ENCODE results near the gene TP63.

Gene TP63

GRCh38 chr3:189779166-189779565 lies 148.0 kb downstream of the TP63 start:
- DNase-seq, result no peak
- Mint-ChIP-seq H3K27me3 (peaks cover 5% of the 10 kb centered on the region), H3K4me3 (no peak overlapping the region), H3K27ac (no peak overlapping the region), H3K4me1 (ENCODE audit: low read depth) (peaks cover 4% of the 10 kb centered on the region), H3K36me3 (ENCODE audit: low read depth) (no peaks in the 10 kb centered on the region), H3K9me3 (no peaks in the 10 kb centered on the region)

GRCh38 chr3:189780546-189781270 lies 149.5 kb downstream of the TP63 start:
- no peaks in the 10 kb centered on the region for H3K9me3 Mint-ChIP-seq
- H3K27ac Mint-ChIP-seq, result no peak overlapping the region
- H3K36me3 Mint-ChIP-seq (ENCODE audit: low read depth), result no peaks in the 10 kb centered on the region
- no peak overlapping the region for H3K4me3 Mint-ChIP-seq
- DNase-seq, result no peak
- peaks cover 3% of the 10 kb centered on the region for H3K27me3 Mint-ChIP-seq
- H3K4me1 Mint-ChIP-seq (ENCODE audit: low read depth), result peaks cover 4% of the 10 kb centered on the region

GRCh38 chr3:189781415-189781814 lies 150.2 kb downstream of the TP63 start:
- Mint-ChIP-seq H3K36me3 (ENCODE audit: low read depth) (no peaks in the 10 kb centered on the region), H3K27me3 (peaks cover 3% of the 10 kb centered on the region), H3K27ac (no peak overlapping the region), H3K4me3 (no peak overlapping the region), H3K4me1 (ENCODE audit: low read depth) (peaks cover 4% of the 10 kb centered on the region), H3K9me3 (no peaks in the 10 kb centered on the region)
- no peak for DNase-seq

GRCh38 chr3:189786479-189787064 lies 155.4 kb downstream of the TP63 start:
- Mint-ChIP-seq H3K4me1 (ENCODE audit: low read depth) (peaks cover 6% of the 10 kb centered on the region), H3K27me3 (peaks cover 8% of the 10 kb centered on the region), H3K36me3 (ENCODE audit: low read depth) (no peaks in the 10 kb centered on the region), H3K4me3 (no peak overlapping the region), H3K9me3 (no peaks in the 10 kb centered on the region), H3K27ac (no peak overlapping the region)
- no peak for DNase-seq

GRCh38 chr3:189787191-189787590 lies 156.0 kb downstream of the TP63 start:
- Mint-ChIP-seq H3K4me1 (ENCODE audit: low read depth) (peaks cover 6% of the 10 kb centered on the region), H3K27ac (no peak overlapping the region), H3K36me3 (ENCODE audit: low read depth) (no peaks in the 10 kb centered on the region), H3K9me3 (no peaks in the 10 kb centered on the region), H3K4me3 (no peak overlapping the region), H3K27me3 (peaks cover 9% of the 10 kb centered on the region)
- DNase-seq, result no peak

- H3K4me3 Mint-ChIP-seq, result no peak overlapping the region
- no peak overlapping the region for H3K27ac Mint-ChIP-seq
- H3K4me1 Mint-ChIP-seq (ENCODE audit: low read depth), result peaks cover 6% of the 10 kb centered on the region
- DNase-seq, result no peak
- peaks cover 13% of the 10 kb centered on the region for H3K27me3 Mint-ChIP-seq
- H3K9me3 Mint-ChIP-seq, result no peaks in the 10 kb centered on the region
- no peaks in the 10 kb centered on the region for H3K36me3 Mint-ChIP-seq (ENCODE audit: low read depth)
These were observed 156.4 kb downstream of the TP63 start for GRCh38 chr3:189787632-189788031.

- peaks cover 8% of the 10 kb centered on the region for H3K4me1 Mint-ChIP-seq (ENCODE audit: low read depth)
- DNase-seq, result no peak
- H3K27ac Mint-ChIP-seq, result no peak overlapping the region
- H3K36me3 Mint-ChIP-seq (ENCODE audit: low read depth), result no peaks in the 10 kb centered on the region
- no peaks in the 10 kb centered on the region for H3K9me3 Mint-ChIP-seq
- H3K27me3 Mint-ChIP-seq, result peaks cover 16% of the 10 kb centered on the region
- no peak overlapping the region for H3K4me3 Mint-ChIP-seq
These were observed 158.2 kb downstream of the TP63 start for GRCh38 chr3:189789432-189789831.

GRCh38 chr3:189790658-189791057 lies 159.5 kb downstream of the TP63 start:
- Mint-ChIP-seq H3K27me3 (peaks cover 14% of the 10 kb centered on the region), H3K27ac (no peak overlapping the region), H3K4me3 (no peak overlapping the region), H3K4me1 (ENCODE audit: low read depth) (peaks cover 15% of the 10 kb centered on the region), H3K9me3 (no peaks in the 10 kb centered on the region), H3K36me3 (ENCODE audit: low read depth) (no peaks in the 10 kb centered on the region)
- DNase-seq, result no peak

- Mint-ChIP-seq H3K27me3 (peaks cover 13% of the 10 kb centered on the region), H3K27ac (no peak overlapping the region), H3K36me3 (ENCODE audit: low read depth) (no peaks in the 10 kb centered on the region)
These were observed 161.1 kb downstream of the TP63 start for GRCh38 chr3:189792046-189792929.

GRCh38 chr3:189794518-189794917 lies 163.3 kb downstream of the TP63 start:
- no peak overlapping the region for H3K27ac Mint-ChIP-seq
- no peaks in the 10 kb centered on the region for H3K36me3 Mint-ChIP-seq (ENCODE audit: low read depth)
- H3K4me1 Mint-ChIP-seq (ENCODE audit: low read depth), result peaks cover 15% of the 10 kb centered on the region
- no peak for DNase-seq
- no peak overlapping the region for H3K4me3 Mint-ChIP-seq
- peaks cover 8% of the 10 kb centered on the region for H3K27me3 Mint-ChIP-seq
- H3K9me3 Mint-ChIP-seq, result no peaks in the 10 kb centered on the region

More at GRCh38 chr3:189792046-189792929, 161.1 kb downstream of the TP63 start:
- Mint-ChIP-seq H3K4me3 (no peak overlapping the region), H3K4me1 (ENCODE audit: low read depth) (peaks cover 15% of the 10 kb centered on the region), H3K9me3 (no peaks in the 10 kb centered on the region)
- no peak for DNase-seq

GRCh38 chr3:189797103-189797750 lies 166.0 kb downstream of the TP63 start:
- no peak for DNase-seq
- H3K27me3 Mint-ChIP-seq, result peaks cover 7% of the 10 kb centered on the region
- no peak overlapping the region for H3K4me3 Mint-ChIP-seq
- peaks cover 9% of the 10 kb centered on the region for H3K4me1 Mint-ChIP-seq (ENCODE audit: low read depth)
- H3K27ac Mint-ChIP-seq, result no peak overlapping the region
- no peaks in the 10 kb centered on the region for H3K9me3 Mint-ChIP-seq
- no peaks in the 10 kb centered on the region for H3K36me3 Mint-ChIP-seq (ENCODE audit: low read depth)

- Mint-ChIP-seq H3K36me3 (ENCODE audit: low read depth) (no peaks in the 10 kb centered on the region), H3K27me3 (no peaks in the 10 kb centered on the region), H3K4me1 (ENCODE audit: low read depth) (peaks cover 8% of the 10 kb centered on the region), H3K9me3 (no peaks in the 10 kb centered on the region), H3K4me3 (no peak overlapping the region), H3K27ac (no peak overlapping the region)
- DNase-seq, result no peak
These were observed 168.2 kb downstream of the TP63 start for GRCh38 chr3:189799366-189799765.

GRCh38 chr3:189800436-189800835 lies 169.2 kb downstream of the TP63 start:
- Mint-ChIP-seq H3K4me3 (no peak overlapping the region), H3K27ac (no peak overlapping the region), H3K36me3 (ENCODE audit: low read depth) (no peaks in the 10 kb centered on the region), H3K9me3 (no peaks in the 10 kb centered on the region), H3K27me3 (no peaks in the 10 kb centered on the region), H3K4me1 (ENCODE audit: low read depth) (no peaks in the 10 kb centered on the region)
- DNase-seq, result no peak

- Mint-ChIP-seq H3K9me3 (no peaks in the 10 kb centered on the region), H3K27ac (no peak overlapping the region), H3K27me3 (no peaks in the 10 kb centered on the region), H3K36me3 (ENCODE audit: low read depth) (no peaks in the 10 kb centered on the region), H3K4me1 (ENCODE audit: low read depth) (no peaks in the 10 kb centered on the region), H3K4me3 (no peak overlapping the region)
- DNase-seq, result no peak
These were observed 172.1 kb downstream of the TP63 start for GRCh38 chr3:189803254-189803653.
